Heart right ventricle (tissue), 16 donors: Measurements from ENCODE around the gene SLC45A3. TPM values are rescaled to one million over a fixed set of nuclear protein-coding genes. Genes with fewer than 3 reads are reported as not detected.
A peak's percentile ranks its signal among the peaks of the same experiment; 100 is the strongest.

Experiments used
- ATAC-seq, 8 donors: fragments of 200-7000 bp; cut with Tn5 transposase; one replicate each; pipeline ENCODE4 v1.9.1; 2020; ENCODE audit warnings: mild to moderate bottlenecking in 8 of 8, moderate library complexity in 8 of 8, moderate number of reproducible peaks in 1 of 8
- DNase-seq, 2 donors: peaks; one replicate each; pipeline ENCODE4 v3.0.0-alpha.2; 2020
- H3K27ac ChIP-seq, 10 donors: fragments of 200-600 bp; sonication (generic) in 2 of 10; one replicate each; pipeline versions ENCODE4 v1.5.0 to v1.8.0; 2020 to 2022; ENCODE audit warnings: mild to moderate bottlenecking in 3 of 10
- H3K27me3 ChIP-seq, 7 donors: fragments of 200-600 bp; one replicate each; pipeline ENCODE4 v1.8.0; 2021 to 2022; ENCODE audit warnings: mild to moderate bottlenecking in 2 of 7
- H3K36me3 ChIP-seq, 9 donors: fragments of 200-600 bp; sonication (generic) in 1 of 9; one replicate each; pipeline versions ENCODE4 v1.5.0 to v1.8.0; 2020 to 2022; ENCODE audit warnings: mild to moderate bottlenecking in 2 of 9
- H3K4me1 ChIP-seq, 9 donors: fragments of 200-600 bp; sonication (generic) in 1 of 9; one replicate each; pipeline versions ENCODE4 v1.5.0 to v1.8.0; 2020 to 2022; ENCODE audit warnings: mild to moderate bottlenecking in 4 of 9
- H3K4me3 ChIP-seq, 10 donors: fragments of 200-600 bp; sonication (generic) in 2 of 10; one replicate each; pipeline versions ENCODE4 v1.5.0 to v1.8.0; 2020 to 2022; ENCODE audit warnings: mild to moderate bottlenecking in 7 of 10, moderate library complexity in 2 of 10
- H3K9me3 ChIP-seq, 11 donors: fragments of 200-600 bp in 10 of 11; sonication (generic) in 2 of 11; one replicate each; pipeline versions ENCODE4 v1.5.0 to v1.8.0; 2013 to 2022; ENCODE audit warnings: mild to moderate bottlenecking in 2 of 11, control low read depth in 1 of 11, moderate library complexity in 1 of 11
- WGBS, 2 donors: extraction: QIAGEN DNeasy Blood & Tissue Kit; methylation state at CpG; one replicate each; pipeline ENCODE4 v1.1.7; 2013; ENCODE audit warnings: inconsistent platforms in 1 of 2; 5-methylcytosine and 5-hydroxymethylcytosine counted together
- intact Hi-C, 10 donors: fragments of 100-400 bp; cut with DNase I; formaldehyde crosslinking; loops; one replicate each; pipeline versions ENCODE4 v1.11.1 to v1.14.2; 2022
- polyA plus RNA-seq, 2 donors: library from polyadenylated mRNA; stranded (reverse); fragments of 200-250 nt; gene quantifications; one replicate each; pipeline ENCODE4 v1.2.3, GENCODE V29; 2013
- total RNA-seq, 10 donors: library from RNA; stranded (reverse); fragmentation: NEBNext Ultra II Directional in 3 of 10; extraction: Animal tissue kit (Norgen Biotek cat#: 25700) in 3 of 10; gene quantifications; one replicate each; pipeline versions ENCODE4 v1.2.1 to v1.2.4, GENCODE V29; 2021 to 2023
- TF ChIP-seq, protein P1 (sequence below), 9 donors: fragments of 200-600 bp; sonication (generic) in 2 of 9; IDR thresholded peaks; one replicate each; pipeline versions ENCODE4 v1.5.0 to v1.8.0; 2021 to 2022; ENCODE audit warnings: antibody characterized with exemption in 9 of 9, mild to moderate bottlenecking in 5 of 9, moderate library complexity in 1 of 9
- donor health status: Arrhythmogenic right ventricular cardiomyopathy.
- donor health status: ischemic (EF 13 %, LVEDD 7.1; RV severe dilation, severe dysfunction).
- donor health status: healthy with polysubstance abuse.
- donor health status: DM: no; HTN: yes; CAD: no.
- donor health status: DM: no; HTN: no; CAD: no.
- donor health status: ischemic (EF 25% LVEDD 6.9; RV normal size, moderate dysfunction).
- donor health status: ischemic (EF 25% LVEDD 5.7; RV mildly dilated, moderate dysfunction).
- donor health status: healthy.
- donor health status: DM: yes; HTN: yes; CAD: no.
- donor health status: Ischemic cardiomyopathy.
- donor health status: ischemic (EF 35%, LVEDD 5.7; RV mildly dilated, moderate dysfunction).
- donor health status: nonischemic (EF 11% LVEDD 7.7; RV severe dilation, severe dysfunction).
- donor health status: DM: yes; HTN: yes; CAD: no.
- donor health status: PGD.
- donor health status: ischemic (EF 29% LVEDD 5.4; RV normal size, mild dysfunction).
- donor health status: nonischemic (EF 23%, LVEDD 6.1; RV moderate dilation, normal function).

Gene SLC45A3
- total and polyA plus RNA-seq, 12 donors: 1.4 to 7.9 (median 2.2) TPM

DNA sequence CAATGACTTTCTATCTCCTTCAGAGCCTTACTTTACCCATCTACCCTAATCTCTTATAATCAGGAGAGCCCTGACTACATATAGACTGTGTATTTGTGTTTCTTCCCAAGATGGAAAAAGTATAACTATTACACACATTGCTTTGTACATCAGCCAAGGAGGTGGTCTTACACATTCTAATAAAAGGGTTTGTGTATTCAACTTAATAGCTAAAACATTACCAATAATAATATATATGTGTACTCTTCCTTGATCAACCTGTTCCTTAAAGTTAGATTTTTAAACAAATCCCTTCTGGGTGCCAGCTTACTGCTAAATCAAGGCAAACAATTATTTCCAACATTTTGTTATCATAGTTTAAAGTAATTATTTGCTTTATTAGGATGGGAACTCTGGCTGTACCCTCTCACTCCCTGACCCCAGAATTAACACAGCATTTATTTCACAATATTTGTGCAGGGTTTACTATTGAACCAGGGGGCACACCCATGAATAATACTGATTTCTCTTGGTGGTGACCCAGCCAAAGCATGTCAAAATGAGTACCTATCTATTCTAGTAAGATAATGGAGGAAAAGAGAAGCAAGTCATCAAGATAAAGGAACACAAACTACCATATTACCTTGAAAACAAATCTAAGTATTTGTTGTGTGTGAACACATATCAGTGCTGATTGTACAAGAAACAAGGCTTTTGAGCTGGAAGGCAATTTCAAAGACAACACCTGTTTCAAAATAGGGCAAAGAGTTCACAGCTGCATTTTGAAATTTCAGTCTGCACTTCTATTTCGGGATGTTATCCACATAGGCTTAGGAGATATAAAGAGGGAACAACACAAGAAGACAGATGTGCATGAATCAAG is 30.1 kb upstream of the SLC45A3 start:
- no peak overlapping the region for H3K27ac ChIP-seq
- intact Hi-C loops: loop anchor here in 7 of 10 donors (1.0 to 10.0 kb wide), 6 partner anchors 38 to 118 kb away; no protein-coding TSS in a partner anchor
- H3K4me3 ChIP-seq: no peak overlapping the region
- TF ChIP-seq, protein P1, sequence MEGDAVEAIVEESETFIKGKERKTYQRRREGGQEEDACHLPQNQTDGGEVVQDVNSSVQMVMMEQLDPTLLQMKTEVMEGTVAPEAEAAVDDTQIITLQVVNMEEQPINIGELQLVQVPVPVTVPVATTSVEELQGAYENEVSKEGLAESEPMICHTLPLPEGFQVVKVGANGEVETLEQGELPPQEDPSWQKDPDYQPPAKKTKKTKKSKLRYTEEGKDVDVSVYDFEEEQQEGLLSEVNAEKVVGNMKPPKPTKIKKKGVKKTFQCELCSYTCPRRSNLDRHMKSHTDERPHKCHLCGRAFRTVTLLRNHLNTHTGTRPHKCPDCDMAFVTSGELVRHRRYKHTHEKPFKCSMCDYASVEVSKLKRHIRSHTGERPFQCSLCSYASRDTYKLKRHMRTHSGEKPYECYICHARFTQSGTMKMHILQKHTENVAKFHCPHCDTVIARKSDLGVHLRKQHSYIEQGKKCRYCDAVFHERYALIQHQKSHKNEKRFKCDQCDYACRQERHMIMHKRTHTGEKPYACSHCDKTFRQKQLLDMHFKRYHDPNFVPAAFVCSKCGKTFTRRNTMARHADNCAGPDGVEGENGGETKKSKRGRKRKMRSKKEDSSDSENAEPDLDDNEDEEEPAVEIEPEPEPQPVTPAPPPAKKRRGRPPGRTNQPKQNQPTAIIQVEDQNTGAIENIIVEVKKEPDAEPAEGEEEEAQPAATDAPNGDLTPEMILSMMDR (IDR thresholded peaks at IDR 0.05): no peak
- H3K4me1 ChIP-seq: peaks cover 0 to 47% (median 26%) of the 10 kb centered on the region in 9 donors
- ATAC-seq (no peak), DNase-seq (no peak)
- no peaks in the 10 kb centered on the region for H3K27me3 ChIP-seq
- WGBS, 2 donors: 28 to 42% methylated on average over 1 of the region's 1 CpG
- no peaks in the 10 kb centered on the region for H3K9me3 ChIP-seq
- H3K36me3 ChIP-seq: peaks cover 0 to 48% (median 5%) of the 10 kb centered on the region in 9 donors

DNA sequence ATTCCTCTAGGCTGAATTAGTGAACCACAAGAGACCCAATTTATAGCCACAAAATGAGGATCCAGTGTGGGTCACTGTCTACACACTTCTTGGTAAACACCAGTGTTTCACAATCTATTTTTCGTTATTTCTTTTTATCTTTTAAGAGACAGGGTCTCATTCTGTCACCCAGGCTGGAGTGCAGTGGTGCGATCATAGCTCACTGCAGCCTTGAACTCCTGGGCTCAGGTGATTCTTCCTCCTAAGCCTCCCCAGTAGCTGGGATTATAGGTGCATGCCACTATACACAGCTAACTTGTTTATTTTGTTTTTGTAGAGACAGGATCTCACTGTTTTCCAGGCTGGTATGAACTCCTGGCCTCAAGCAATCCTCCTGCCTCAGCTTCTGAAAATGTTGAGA is 29.3 kb upstream of the SLC45A3 start:
- ATAC-seq (no peak), DNase-seq (no peak)
- Histone ChIP-seq H3K4me1 (peaks cover 0 to 52% (median 26%) of the 10 kb centered on the region in 9 donors), H3K27me3 (no peaks in the 10 kb centered on the region), H3K9me3 (no peaks in the 10 kb centered on the region), H3K36me3 (peaks cover 0 to 40% (median 0%) of the 10 kb centered on the region in 9 donors), H3K4me3 (no peak overlapping the region), H3K27ac (peak overlapping the region in 1 of 10 donors; percentile 3)
- TF ChIP-seq, protein P1 (IDR thresholded peaks at IDR 0.05): no peak
- 83 to 92% methylated on average over 2 of the region's 2 CpGs for WGBS, 2 donors
- intact Hi-C loops: loop anchor here in 7 of 10 donors (1.0 to 10.0 kb wide), 7 partner anchors 37 to 117 kb away; no protein-coding TSS in a partner anchor

DNA sequence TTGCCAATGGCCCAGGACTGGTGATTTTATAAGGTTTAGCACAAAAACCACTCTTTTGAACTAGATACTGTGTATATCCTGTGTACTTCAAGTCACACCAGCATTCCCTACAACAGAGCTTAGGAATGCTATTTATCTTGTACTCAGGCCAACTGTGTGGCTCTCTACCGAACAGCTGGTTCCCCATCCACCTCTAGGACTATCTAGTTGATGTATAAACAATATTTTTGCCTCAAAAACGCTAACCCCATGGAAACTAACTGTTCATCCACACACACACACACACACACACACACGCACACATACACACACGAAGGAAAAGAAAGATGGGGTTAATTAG is 28.7 kb upstream of the SLC45A3 start:
- ATAC-seq: peak in 6 of 8 donors; percentile 19 to 64 (median 48)
- TF ChIP-seq, protein P1 (IDR thresholded peaks at IDR 0.05): no peak
- H3K9me3 ChIP-seq: no peaks in the 10 kb centered on the region
- no peaks in the 10 kb centered on the region for H3K27me3 ChIP-seq
- DNase-seq: no peak
- peaks cover 0 to 34% (median 0%) of the 10 kb centered on the region in 9 donors for H3K36me3 ChIP-seq
- peaks cover 0 to 58% (median 26%) of the 10 kb centered on the region in 9 donors for H3K4me1 ChIP-seq
- intact Hi-C loops: loop anchor here in 3 of 10 donors (5.0 kb wide), 2 partner anchors 37 to 47 kb away; no protein-coding TSS in a partner anchor
- no peak overlapping the region for H3K4me3 ChIP-seq
- 41 to 50% methylated on average over 4 of the region's 4 CpGs for WGBS, 2 donors
- peak overlapping the region in 4 of 10 donors; percentile 2 to 64 (median 10) for H3K27ac ChIP-seq

DNA sequence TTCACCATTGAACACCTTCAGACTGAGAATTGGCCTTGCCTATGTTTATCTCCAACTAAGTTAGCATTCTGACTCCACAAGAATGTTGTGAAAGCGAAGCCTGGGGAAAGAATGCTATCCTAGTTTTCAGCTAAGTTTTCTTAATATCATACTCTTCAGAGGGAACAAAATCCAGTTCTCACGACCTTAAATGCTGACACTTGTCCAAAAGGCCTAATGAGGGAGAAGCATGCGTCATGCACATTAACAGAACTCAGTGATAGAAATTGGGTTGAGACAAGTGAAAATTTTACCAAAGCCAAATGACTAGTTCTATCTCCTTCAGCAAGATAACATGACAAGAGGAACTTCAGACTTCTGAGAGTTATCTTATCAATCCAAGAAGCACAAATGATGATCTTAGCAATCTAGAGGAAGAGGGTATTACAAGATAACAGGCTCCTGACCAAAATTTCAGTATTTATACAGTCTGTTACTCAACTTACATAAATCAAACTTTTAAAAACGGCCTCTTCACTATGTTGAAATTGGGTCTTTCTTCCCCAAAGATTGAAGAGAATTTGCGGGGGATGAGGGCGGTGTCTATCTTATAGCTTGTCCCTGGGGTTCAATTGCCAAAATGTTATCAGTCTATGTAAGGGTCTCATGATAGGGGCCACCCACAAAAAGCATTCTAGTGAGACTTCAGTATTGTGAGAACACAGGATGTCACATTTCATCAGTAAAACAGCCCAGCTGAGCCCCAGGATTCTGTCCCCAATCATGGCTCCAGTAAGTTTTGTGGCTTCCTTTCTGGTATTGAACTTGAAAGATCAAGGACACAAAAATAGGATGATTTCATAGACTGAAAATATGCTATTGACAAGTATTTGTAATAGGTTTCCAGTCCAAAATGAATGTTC is 26.5 kb upstream of the SLC45A3 start:
- peak overlapping the region in 6 of 10 donors; percentile 26 to 62 (median 49) for H3K27ac ChIP-seq
- H3K4me3 ChIP-seq: no peak overlapping the region
- WGBS, 2 donors: 63 to 76% methylated on average over 6 of the region's 6 CpGs
- DNase-seq (peak in 1 of 2 donors; percentile 16), ATAC-seq (peak in 6 of 8 donors; percentile 21 to 43 (median 33))
- TF ChIP-seq, protein P1 (IDR thresholded peaks at IDR 0.05): no peak
- H3K36me3 ChIP-seq: peaks cover 0 to 29% (median 0%) of the 10 kb centered on the region in 9 donors
- no peaks in the 10 kb centered on the region for H3K9me3 ChIP-seq
- intact Hi-C loops: loop anchor here in 4 of 10 donors (2.0 to 5.0 kb wide), 3 partner anchors 35 to 114 kb away; no protein-coding TSS in a partner anchor
- peaks cover 0 to 60% (median 29%) of the 10 kb centered on the region in 9 donors for H3K4me1 ChIP-seq
- no peaks in the 10 kb centered on the region for H3K27me3 ChIP-seq
